ENCODE data around the gene AKAP14.
"Not testable (repeated sequence)": the region's sequence is repeated elsewhere in the genome, so short reads cannot be mapped to it uniquely, and the experiment has no call there.

Gene AKAP14

DNA sequence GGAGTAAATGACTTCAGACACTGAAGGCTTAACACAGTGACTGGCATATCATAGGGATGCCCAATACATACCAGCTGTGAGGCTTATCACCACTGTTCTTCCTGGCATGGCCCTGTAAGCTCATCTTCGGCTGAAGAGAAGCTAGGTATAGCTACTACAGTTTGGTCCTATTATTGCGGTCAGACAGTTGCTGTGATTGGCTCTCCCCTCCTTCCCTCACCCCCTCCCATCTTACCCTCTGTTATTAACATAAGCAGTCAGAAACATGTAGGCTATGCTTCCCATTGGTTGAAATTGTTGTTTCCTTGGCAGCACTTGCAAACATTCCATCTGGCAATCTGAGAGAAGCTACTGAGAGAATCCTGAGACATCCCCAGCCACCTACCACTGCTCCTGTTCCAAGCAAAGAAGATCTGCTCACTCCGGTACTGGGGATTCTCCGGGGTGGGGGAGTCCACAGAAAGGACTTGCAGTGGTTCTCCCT is at the start of gene AKAP14:
TSS of gene AKAP14 (plus strand) at position 51 of the 484 bp plus-strand sequence. CDS start 7,331 bp downstream, outside the sequence.
- no peak for DNase-seq (ENCODE audit: low read depth, low spot score)
- no peak within 1 kb of the TSS for H3K27ac ChIP-seq

DNA sequence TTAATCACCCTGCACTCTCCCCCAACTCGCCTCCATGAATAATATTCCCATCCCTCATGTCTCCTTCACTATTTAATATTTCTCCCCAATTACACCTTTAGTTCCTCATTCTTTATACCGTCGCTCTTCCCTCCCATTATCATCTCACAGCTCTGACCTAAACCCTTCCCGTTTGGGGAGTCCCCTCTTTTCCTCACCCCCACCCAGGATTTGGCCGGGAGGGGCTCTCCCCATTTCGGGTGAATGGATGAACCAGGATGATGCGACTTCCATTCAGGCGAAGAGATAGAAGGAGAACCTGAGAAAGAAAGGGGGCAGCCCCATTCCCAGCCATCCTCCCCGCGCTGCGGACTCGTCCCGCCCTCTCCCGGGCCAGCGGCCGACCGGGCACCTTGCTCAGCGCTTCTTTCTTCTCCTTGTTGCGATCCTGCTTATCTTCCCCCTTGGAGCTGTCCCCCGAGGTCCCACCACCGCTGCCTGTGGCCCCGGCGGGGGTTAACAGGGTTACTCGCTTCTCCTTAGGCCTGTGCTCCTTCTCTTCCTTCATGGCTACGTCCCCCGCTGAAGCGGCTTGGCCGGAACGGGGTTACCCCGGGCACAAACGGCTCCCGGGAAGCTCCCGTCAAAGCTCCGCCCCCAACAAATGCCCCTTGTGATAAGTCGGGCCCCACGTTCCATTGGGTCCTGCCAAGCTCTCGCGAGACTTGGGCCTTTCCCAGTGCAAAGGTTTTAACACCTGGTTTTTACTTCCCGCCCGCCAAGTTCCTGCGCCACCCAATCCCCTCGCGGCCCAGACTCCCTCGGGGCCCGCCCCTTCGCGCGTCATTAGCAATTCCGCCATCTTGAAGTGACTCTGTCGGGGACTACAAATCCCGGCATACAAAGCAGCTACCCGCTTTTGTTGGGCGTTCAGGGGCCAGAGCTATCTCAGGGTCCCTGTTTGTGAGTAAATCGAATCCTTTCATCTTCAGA is 43.0 kb upstream of the AKAP14 start, which contains the start of gene UPF3B:
TSS of gene UPF3B (minus strand) at position 582 of the 972 bp plus-strand sequence. CDS start at position 547, 35 bp downstream.
- peak; percentile 92 for DNase-seq (ENCODE audit: low read depth, low spot score)
- peak within 1 kb of the TSS; percentile 66 for H3K27ac ChIP-seq

DNA sequence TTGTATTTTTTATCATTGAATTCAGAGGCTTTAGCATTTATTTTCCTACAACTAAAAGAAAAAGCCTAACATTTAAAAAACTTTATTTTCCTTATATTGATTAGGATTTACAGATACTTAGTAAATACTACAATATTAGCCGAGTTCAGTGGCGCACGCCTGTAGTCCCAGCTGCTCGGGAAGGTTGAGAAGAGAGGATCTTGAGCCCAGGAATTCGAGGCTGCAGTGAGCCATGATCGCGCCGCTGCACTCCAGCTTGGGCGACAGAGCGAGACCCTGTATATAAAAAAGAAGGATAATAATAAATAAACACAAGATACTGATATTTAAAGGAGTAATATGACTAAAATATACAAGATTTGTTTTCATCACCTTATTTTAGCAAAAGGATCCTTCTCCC is 42.2 kb upstream of the AKAP14 start:
- H3K27ac ChIP-seq, result peak overlapping the region; percentile 66

DNA sequence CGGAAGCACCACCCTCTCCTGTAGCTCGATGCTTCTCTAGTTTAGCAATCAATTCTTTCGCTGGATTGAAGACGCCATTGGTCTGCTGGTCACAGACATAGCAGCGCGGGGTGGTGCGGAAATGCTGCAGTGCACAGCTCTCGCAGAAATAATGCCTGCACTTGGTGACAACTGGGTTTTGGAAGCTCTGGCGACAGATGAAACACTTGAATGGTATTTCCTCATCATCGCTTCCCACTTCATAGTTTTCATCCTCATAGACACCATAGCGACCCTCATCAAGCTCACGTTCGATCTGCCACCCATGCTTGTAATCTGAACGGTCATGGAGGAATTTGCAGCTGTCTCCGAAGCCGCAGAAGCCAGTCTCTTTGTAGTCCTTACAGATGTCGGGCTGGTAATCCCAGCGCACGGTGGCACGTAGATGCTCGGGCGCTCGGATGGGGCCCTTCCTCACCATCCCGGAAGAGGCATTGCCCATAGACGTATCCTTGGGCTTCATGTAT is 25.0 kb upstream of the AKAP14 start:
- DNase-seq (ENCODE audit: low read depth, low spot score), result no peak
- peak overlapping the region; percentile 88 for H3K27ac ChIP-seq

More for the DNA sequence above, 42.2 kb upstream of the AKAP14 start:
- no peak for DNase-seq (ENCODE audit: low read depth, low spot score)

DNA sequence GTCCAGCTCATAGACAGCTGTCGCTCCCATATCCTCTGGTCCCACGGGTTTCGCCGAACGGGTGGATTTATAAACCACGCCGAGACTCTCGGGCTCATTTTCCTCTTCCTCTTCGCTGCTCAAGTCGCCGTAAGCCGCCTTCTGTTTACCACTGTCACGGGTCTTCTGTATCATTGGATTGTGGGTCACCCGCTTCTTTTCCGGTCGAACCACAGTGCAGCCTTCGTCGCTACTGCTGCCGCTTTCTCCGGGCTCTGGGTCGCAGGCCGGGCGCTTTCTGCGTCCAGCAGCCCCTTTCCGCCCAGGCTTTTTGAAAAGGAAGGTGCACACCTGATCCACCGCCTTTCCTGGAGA is 24.5 kb upstream of the AKAP14 start:
- DNase-seq (ENCODE audit: low read depth, low spot score), result no peak
- H3K27ac ChIP-seq, result peak overlapping the region; percentile 88

DNA sequence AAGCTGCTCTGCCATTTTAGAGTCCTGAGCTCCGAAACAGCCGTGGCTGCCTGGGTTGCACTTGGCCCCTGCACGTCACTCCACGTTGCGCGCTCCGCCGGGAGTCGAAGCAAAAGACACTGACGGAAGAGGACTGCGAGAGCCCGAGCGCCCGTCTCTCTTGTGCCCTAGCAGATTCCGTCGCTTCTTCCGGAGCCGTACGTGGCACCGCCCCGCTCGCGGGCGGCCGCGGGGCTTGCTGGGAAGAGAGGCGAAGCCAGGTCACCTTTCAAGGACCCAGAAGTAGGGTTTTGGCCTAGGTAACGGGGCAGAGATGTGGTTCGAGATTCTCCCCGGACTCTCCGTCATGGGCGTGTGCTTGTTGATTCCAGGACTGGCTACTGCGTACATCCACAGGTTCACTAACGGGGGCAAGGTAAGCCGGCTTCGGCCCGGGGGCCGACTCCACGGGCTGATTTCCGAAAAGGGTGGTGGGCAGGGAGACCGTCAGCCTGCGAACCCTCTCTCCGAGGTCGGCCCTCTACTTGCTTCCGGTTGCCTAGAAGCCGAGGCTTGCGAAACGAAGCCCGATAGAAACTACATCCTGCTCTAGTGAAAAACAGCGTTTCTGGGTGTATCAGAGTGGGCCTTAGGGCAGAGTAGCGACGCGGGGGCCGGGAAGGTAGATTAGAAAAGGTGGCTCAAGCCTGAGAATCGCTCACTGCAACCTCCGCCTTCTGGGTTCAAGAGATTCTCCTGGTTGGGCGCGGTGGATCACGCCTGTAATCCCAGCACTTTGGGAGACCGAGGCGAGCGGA is 23.9 kb upstream of the AKAP14 start, which contains the start of the genes NDUFA1 and RNF113A:
TSS of gene NDUFA1 (plus strand) at position 234 of the 797 bp plus-strand sequence. CDS start at position 314, 80 bp downstream.
TSS of gene RNF113A (minus strand) at position 135 of the 797 bp plus-strand sequence. CDS start at position 15, 120 bp downstream.
- peak within 1 kb of the TSS; percentile 88 for H3K27ac ChIP-seq

DNA sequence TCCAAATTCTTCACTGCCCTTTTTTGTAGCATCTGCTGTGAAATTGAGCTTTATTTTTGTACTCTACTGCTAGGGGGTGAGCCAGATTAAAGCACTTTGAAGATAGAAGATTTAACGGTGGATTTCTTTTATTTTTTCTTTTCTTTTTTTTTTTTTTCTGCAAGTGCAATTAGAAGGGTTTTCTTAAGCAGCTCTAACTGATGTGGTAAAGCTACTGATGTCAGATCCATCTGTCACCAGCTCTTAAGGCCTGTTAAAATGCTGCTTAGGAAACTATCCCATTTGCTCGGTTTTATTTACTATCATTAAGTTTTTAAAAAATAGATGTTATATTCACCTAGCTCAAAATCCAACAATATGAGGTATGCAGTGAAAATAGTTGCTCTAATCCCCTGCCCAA is 17.0 kb upstream of the AKAP14 start:
- H3K27ac ChIP-seq, result no peak overlapping the region
- no peak for DNase-seq (ENCODE audit: low read depth, low spot score)

More for the DNA sequence above, 23.9 kb upstream of the AKAP14 start, which contains the start of the genes NDUFA1 and RNF113A:
- peak; percentile 49 for DNase-seq (ENCODE audit: low read depth, low spot score)

DNA sequence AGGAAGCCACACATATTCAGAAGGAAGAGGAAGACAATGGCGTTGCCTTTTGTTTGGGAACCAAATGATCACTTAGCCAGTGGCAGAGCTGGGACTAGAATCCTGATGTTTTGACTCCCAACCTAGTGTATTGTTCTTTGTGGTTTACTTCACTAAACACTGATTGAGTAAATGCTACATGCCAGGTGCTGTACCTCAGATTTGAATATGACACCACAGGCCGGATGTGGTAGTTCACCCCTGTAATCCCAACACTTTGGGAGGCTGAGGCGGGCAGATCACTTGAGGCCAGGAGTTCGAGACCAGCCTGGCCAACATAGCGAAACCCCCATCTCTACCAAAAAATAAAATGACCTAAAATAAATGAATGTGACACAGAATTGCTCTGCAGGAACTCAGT is 15.6 kb upstream of the AKAP14 start:
- H3K27ac ChIP-seq, result no peak overlapping the region
- no peak for DNase-seq (ENCODE audit: low read depth, low spot score)

DNA sequence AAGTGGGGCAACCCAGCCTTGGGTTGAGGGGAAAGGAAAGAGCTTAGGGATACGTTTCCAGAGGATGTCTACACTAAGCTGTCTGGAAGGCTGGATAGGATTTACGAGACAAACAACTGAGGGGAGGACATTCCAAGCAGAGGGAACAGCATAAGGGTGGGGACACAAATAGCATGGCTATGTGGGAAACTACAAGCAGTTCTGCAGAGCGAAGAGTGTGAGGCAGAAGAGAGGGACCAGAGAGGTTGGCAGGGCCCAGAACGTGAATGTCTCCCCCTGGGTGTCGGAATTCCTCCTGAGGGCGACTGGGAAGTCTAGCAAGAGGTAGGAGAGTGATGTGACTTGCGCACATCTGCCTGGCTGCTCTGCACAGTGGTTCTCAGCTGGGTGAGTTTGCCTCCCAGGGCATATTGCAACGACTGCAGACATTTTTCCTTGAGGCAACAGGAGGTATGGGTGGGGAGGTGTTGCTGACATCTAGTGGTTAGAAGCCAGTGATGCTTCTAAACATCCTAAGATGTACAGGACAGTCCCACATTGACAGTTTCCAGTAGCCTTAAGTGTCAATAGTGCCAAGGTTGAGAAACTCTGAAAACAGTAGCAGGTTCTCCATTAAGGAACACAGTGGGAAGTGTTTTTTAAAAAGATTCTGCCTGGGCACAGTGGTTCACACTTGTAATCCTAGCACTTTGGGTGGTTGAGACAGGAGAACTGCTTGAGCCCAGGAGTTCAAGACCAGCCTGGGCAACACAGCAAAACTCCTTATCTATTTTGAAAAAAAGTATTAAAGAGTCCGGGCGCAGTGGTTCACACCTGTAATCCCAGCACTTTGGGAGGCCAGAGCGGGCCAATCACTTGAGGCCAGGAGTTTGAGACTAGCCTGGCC is 14.9 kb upstream of the AKAP14 start:
- no peak overlapping the region for H3K27ac ChIP-seq
- DNase-seq (ENCODE audit: low read depth, low spot score), result no peak

DNA sequence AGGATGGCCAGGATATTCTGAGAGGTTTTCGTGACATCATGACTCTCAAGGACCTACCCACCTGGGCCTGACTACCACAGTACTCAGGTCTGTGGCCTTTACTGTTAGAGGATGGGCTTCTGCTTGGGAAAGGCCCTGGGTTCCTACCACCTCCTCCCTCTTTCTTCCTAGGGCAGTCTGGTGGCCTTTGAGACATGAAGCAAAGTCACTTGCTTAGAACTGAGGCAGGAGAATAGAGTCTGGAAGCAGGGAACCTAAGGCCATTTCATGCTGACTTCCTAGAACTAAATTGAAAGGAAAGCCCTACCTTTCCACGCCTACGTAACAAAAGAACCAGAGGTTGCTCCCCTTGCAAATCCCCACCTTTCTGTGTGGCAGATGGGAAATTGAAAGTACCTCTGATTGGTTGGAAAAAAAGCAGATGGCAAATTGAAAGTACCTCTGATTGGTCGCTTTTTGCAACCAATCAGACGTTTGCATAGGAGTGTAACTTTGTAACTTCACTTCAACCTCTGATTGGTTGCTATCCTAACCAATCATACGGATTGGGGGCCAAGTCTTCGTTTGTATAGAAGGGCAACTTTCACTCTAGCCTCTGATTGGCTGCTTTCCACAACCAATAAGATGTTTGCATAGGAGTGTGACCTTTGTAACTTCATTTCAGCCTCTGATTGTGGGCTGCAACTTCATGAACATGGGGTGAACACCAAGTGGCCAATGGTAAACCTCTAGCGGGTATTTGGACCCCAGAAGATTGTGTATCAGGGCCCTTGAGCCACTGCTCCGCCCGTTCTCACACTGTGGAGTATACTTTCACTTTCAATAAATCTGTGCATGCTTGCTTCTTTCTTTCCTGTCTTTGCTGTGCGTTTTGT is 9.9 kb upstream of the AKAP14 start:
- DNase-seq (ENCODE audit: low read depth, low spot score), result no peak
- no peak overlapping the region for H3K27ac ChIP-seq

DNA sequence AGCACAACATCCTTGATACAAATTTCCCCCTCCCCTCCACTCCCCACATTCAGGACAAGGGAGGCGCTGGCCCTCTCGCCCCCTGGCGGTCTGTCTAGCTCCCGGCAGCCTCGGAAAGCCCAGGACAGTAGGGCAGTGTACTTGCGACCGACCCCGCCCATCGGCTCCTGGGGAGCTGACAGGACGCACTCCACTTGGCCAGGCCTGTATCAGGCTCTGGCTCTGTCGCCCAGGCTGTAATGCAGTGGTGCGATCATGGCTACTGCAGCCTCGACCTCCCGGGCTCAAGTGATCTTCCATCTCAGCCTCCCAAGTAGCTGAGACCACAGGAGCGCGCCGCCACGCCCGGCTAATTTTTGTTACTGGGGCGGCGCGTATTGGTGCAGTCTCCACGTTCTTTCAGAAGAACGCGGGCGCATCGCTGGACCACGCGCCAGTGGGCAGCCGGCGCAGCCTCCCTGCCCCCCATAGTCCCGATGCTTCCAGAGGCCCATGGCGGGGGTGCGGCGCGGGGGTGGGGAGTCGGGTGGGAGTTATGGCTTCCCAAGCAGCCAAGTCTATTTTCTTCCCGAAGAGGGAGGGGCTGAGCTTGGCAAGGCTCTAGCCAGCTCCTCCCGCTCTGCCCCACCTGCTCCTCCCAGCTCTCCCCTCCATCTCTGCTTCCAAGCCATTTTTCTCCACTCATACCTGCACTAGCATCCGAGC is 7.8 kb upstream of the AKAP14 start:
- DNase-seq (ENCODE audit: low read depth, low spot score), result no peak
- H3K27ac ChIP-seq, result no peak overlapping the region

DNA sequence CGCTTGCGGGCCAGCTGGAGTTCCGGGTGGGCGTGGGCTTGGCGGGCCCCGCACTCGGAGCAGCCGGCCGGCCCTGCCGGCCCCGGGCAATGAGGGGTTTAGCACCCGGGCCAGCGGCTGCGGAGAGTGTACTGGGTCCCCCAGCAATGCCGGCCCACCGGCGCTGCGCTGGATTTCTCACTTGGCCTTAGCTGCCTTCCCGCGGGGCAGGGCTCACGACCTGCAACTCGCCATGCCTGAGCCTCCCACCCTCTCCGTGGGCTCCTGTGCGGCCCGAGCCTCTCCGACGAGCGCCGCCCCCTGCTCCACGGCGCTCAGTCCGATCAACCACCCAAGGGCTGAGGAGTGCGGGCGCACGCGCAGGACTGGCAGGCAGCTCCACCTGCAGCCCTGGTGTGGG is 5.1 kb upstream of the AKAP14 start:
- not testable (repeated sequence) for DNase-seq (ENCODE audit: low read depth, low spot score); H3K27ac ChIP-seq

DNA sequence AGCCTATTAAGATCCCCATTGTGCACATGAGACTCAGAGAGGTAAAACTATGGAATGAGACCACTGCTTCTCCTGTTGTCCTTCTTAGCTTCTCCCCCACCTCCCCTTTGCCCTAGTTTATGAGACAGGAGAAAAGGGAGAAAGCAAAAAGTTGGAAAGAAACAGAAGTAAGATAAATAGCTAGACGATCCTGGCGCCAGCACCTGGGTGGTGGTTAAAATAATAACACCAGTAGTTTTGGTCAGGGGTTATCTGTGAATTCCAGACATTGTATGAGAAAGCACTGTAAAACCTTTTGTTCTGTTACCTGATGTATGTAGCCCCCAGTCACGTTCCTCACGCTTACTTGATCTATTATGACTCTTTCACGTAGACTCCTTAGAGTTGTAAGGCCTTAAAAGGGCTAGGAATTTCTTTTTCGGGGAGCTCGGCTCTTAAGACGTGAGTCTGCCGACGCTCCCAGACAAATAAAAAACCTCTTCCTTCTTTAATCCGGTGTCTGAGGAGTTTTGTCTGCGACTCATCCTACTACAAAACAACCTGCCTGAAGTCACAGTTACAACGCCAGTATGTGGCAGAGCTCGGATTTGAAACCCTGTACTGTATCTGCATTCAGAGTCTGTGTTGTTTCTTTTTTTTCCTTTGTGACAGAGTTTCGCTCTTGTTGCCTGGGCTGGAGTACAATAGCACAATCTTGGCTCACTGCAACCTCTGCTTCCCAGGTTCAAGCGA is 3.6 kb upstream of the AKAP14 start:
- not testable (repeated sequence) for DNase-seq (ENCODE audit: low read depth, low spot score); H3K27ac ChIP-seq

DNA sequence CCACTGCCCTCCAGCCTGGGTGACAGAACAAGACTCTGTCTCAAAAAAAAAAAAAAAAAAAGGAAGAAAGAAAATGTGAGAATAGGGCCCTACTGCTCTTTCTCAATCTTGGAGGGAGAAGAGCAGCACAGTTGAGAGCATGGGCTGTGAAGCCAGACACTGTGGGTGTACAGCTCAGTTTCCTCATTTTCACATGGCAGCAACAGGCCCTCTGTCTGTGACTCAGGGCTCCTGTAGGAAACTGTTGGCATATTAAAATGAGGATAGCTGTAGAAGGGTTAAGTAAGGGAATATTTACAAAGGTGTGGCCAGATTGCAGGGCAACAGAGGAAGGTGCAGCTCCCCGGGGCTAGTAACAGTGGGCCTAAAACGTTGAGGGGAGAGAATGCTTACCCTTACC is 3.4 kb downstream of the AKAP14 start:
- peak; percentile 5 for DNase-seq (ENCODE audit: low read depth, low spot score)
- H3K27ac ChIP-seq, result no peak overlapping the region

DNA sequence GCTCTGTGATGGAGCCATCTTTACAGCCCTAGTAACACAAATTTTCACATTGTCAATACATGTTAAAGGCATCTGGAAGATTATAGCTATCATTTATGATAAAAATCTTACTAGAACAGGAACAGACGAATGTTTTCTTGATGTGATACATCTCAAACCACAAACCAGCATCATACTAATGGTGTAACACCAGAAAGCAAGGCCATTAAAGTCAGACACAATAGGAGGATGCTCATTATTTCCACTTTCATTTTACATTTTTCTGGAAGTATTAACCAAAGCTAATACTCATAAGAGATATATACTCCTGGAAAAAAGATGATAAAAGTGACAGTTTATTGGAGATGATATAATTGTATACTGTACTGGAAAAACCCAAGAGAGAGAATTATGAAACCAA is 5.3 kb downstream of the AKAP14 start:
- no peak overlapping the region for H3K27ac ChIP-seq
- no peak for DNase-seq (ENCODE audit: low read depth, low spot score)

DNA sequence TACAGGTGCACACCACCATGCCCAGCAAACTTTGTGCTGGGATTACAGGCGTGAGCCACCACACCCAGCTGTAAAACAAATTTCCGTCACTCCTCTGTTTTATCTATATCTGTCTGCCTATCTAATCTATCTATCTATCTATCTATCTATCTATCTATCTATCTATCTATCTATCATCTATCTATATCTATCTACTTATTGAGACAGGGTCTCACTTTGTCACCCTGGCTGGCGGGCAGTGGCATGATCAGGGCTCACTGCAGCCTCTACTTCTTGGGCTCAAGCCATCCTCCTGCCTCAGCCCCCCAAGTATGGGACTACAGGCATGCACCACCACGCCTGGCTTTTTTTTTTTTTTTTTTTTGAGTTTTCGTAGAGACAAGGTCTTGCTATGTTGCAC is 20.6 kb downstream of the AKAP14 start:
- DNase-seq (ENCODE audit: low read depth, low spot score), result no peak

DNA sequence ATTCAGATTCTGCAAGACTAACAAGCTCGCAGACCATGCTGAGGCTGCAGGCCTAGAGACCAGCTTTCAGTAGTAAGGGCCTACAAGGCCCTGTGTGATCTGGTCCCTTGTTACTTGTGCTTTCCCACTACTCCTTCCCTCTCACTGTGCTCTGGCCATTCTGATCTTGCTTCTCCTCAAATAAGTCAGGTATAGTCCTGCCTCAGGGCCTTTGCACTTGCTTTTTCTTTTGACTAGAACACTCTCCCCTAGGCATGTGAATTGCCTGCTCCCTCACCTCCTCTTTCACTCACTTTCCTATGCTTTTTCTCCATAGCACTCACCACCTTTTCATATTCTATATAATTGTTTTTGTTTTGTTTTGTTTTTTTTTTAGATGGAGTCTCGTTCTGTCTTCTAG is 22.2 kb downstream of the AKAP14 start:
- DNase-seq (ENCODE audit: low read depth, low spot score), result no peak
- no peak overlapping the region for H3K27ac ChIP-seq

More for the DNA sequence above, 20.6 kb downstream of the AKAP14 start:
- no peak overlapping the region for H3K27ac ChIP-seq
